WTC11 (cell line): ENCODE measurements around the gene GARIN3. TPM values are rescaled to one million over a fixed set of nuclear protein-coding genes. Genes with fewer than 3 reads are reported as not detected.

Source experiments
- ATAC-seq: fragments of 200-7000 bp; cut with Tn5 transposase; 2 replicates; pipeline ENCODE4 v1.10.0; 2021; ENCODE audit warnings: mild to moderate bottlenecking, moderate library complexity
- CTCF ChIA-PET: fragments of 300-600 bp; sonication (Branson Sonifier 250); formaldehyde crosslinking; loops from one replicate; lab custom pipeline; 2021; ENCODE audit warnings: antibody characterized with exemption; lab: Charles Lee
- POLR2A ChIA-PET: fragments of 350-600 bp; sonication (Branson Sonifier 250); formaldehyde crosslinking; loops from one replicate; lab custom pipeline; 2021; ENCODE audit warnings: antibody characterized with exemption; lab: Charles Lee
- DNase-seq: peaks from one replicate; pipeline ENCODE4 v3.0.0; 2021; ENCODE audit warnings: low spot score
- H3K27ac Mint-ChIP-seq: 2 replicates; pipeline ENCODE4 v1.8.0; 2021; ENCODE audit warnings: mixed read lengths
- H3K27me3 Mint-ChIP-seq: 2 replicates; pipeline ENCODE4 v1.8.0; 2021; ENCODE audit warnings: low read depth, mild to moderate bottlenecking, moderate library complexity, mixed read lengths
- H3K36me3 Mint-ChIP-seq: 2 replicates; pipeline ENCODE4 v1.8.0; 2021; ENCODE audit warnings: mixed read lengths
- H3K4me1 Mint-ChIP-seq: 2 replicates; pipeline ENCODE4 v1.8.0; 2022; ENCODE audit warnings: mixed read lengths
- H3K4me3 Mint-ChIP-seq: 2 replicates; pipeline ENCODE4 v1.8.0; 2021; ENCODE audit warnings: mild to moderate bottlenecking, moderate library complexity, mixed read lengths
- H3K9me3 Mint-ChIP-seq: 2 replicates; pipeline ENCODE4 v1.8.0; 2021; ENCODE audit warnings: mixed read lengths
- CREB1 ChIP-seq: sonication (generic); formaldehyde crosslinking; IDR thresholded peaks from 2 replicates; pipeline ENCODE4 v1.8.0; 2023; ENCODE audit warnings: mild to moderate bottlenecking, missing genetic modification reagents
- E2F1 ChIP-seq: sonication (generic); formaldehyde crosslinking; IDR thresholded peaks from 2 replicates; pipeline ENCODE4 v1.8.0; 2022; ENCODE audit warnings: mild to moderate bottlenecking, missing genetic modification reagents
- EMX1 ChIP-seq: fragments of 250-450 bp; sonication (Bioruptor Pico); IDR thresholded peaks from 2 replicates; pipeline ENCODE4 v1.8.0; 2021; ENCODE audit warnings: mild to moderate bottlenecking
- FOXJ3 ChIP-seq: sonication (generic); formaldehyde crosslinking; IDR thresholded peaks from 2 replicates; pipeline ENCODE4 v1.9.0; 2021; ENCODE audit warnings: missing genetic modification reagents, mild to moderate bottlenecking, borderline replicate concordance
- GRHL2 ChIP-seq: fragments of 250-450 bp; sonication (Bioruptor Pico); IDR thresholded peaks from 2 replicates; pipeline ENCODE4 v1.8.0; 2022; ENCODE audit warnings: mild to moderate bottlenecking, moderate library complexity; ENCODE audit not compliant: insufficient replicate concordance, severe bottlenecking
- OVOL2 ChIP-seq: fragments of 250-450 bp; sonication (Bioruptor Pico); IDR thresholded peaks from 2 replicates; pipeline ENCODE4 v1.9.0; 2021; ENCODE audit warnings: mild to moderate bottlenecking, borderline replicate concordance
- TCF7 ChIP-seq: sonication (generic); formaldehyde crosslinking; IDR thresholded peaks from 2 replicates; pipeline ENCODE4 v1.8.0; 2022; ENCODE audit warnings: mild to moderate bottlenecking, low read depth, missing genetic modification reagents, moderate library complexity
- TEAD4 ChIP-seq: sonication (generic); formaldehyde crosslinking; IDR thresholded peaks from 2 replicates; pipeline ENCODE4 v1.8.0; 2022; ENCODE audit warnings: mild to moderate bottlenecking, missing genetic modification reagents
- TP53 ChIP-seq: sonication (generic); formaldehyde crosslinking; IDR thresholded peaks from 2 replicates; pipeline ENCODE4 v1.8.1; 2023; ENCODE audit warnings: mild to moderate bottlenecking, missing genetic modification reagents
- USF1 ChIP-seq: sonication (generic); formaldehyde crosslinking; IDR thresholded peaks from 2 replicates; pipeline ENCODE4 v1.8.0; 2022; ENCODE audit warnings: mild to moderate bottlenecking, missing genetic modification reagents
- USF2 ChIP-seq: sonication (generic); formaldehyde crosslinking; IDR thresholded peaks from 2 replicates; pipeline ENCODE4 v1.8.1; 2023; ENCODE audit warnings: mild to moderate bottlenecking, missing genetic modification reagents, moderate library complexity
- ZBTB43 ChIP-seq: sonication (generic); formaldehyde crosslinking; IDR thresholded peaks from 2 replicates; pipeline ENCODE4 v1.8.1; 2023; ENCODE audit warnings: mild to moderate bottlenecking, missing genetic modification reagents
- ZNF138 ChIP-seq: sonication (generic); formaldehyde crosslinking; conservative IDR thresholded peaks from 2 replicates; pipeline ENCODE4 v1.8.1; 2022; ENCODE audit warnings: mild to moderate bottlenecking, moderate library complexity, missing genetic modification reagents
- ZNF425 ChIP-seq: fragments of 250-450 bp; sonication (Bioruptor Pico); conservative IDR thresholded peaks from 2 replicates; pipeline ENCODE4 v1.9.0; 2021; ENCODE audit warnings: mild to moderate bottlenecking
- ZNF532 ChIP-seq: fragments of 250-450 bp; sonication (Bioruptor Pico); IDR thresholded peaks from 2 replicates; pipeline ENCODE4 v1.9.0; 2021; ENCODE audit warnings: mild to moderate bottlenecking, borderline replicate concordance
- total RNA-seq: library from RNA; stranded (reverse); gene quantifications from 3 replicates; pipeline ENCODE4 v1.2.3, GENCODE V29; 2021

Gene GARIN3
- total RNA-seq, 1 experiment from 2014 or later: not detected

- H3K4me1 Mint-ChIP-seq: no peaks in the 10 kb centered on the region
- ATAC-seq (no peak), DNase-seq (no peak)
- no peak overlapping the region for H3K27ac Mint-ChIP-seq
- ChIA-PET CTCF (interaction anchor here (1.6 kb wide), 1 partner anchor 14 kb away, joined by 5 read pairs; no protein-coding TSS in a partner anchor), POLR2A (no interaction called here)
- no peak for TF ChIP-seq TEAD4 (CRISPR knock-in tag)
- no peak for TF ChIP-seq TCF7 (CRISPR knock-in tag)
- TF ChIP-seq ZBTB43 (CRISPR knock-in tag): no peak
- TF ChIP-seq ZNF138: no peak
- TF ChIP-seq FOXJ3 (CRISPR knock-in tag): no peak
- TF ChIP-seq ZNF532 (CRISPR knock-in tag): no peak
- TF ChIP-seq OVOL2 (CRISPR knock-in tag): no peak
- TF ChIP-seq GRHL2 (CRISPR knock-in tag): no peak
- TF ChIP-seq USF1 (CRISPR knock-in tag): no peak
- no peak for TF ChIP-seq ZNF425
- no peak for TF ChIP-seq CREB1 (CRISPR knock-in tag)
- no peak for TF ChIP-seq EMX1
- TF ChIP-seq TP53: no peak
- TF ChIP-seq, all 79 proteins: peak for 0
- Mint-ChIP-seq H3K9me3 (no peaks in the 10 kb centered on the region), H3K27me3 (no peaks in the 10 kb centered on the region), H3K4me3 (no peak overlapping the region), H3K36me3 (no peaks in the 10 kb centered on the region)
Measured at GRCh38 chr5:157162919-157163510, 3.0 kb downstream of the GARIN3 start.

GRCh38 chr5:157161996-157162395 is 4.1 kb downstream of the GARIN3 start:
- H3K9me3 Mint-ChIP-seq: no peaks in the 10 kb centered on the region
- no peak overlapping the region for H3K4me3 Mint-ChIP-seq
- no peak for ATAC-seq
- H3K36me3 Mint-ChIP-seq: no peaks in the 10 kb centered on the region
- TF ChIP-seq FOXJ3 (CRISPR knock-in tag): no peak
- TF ChIP-seq E2F1 (CRISPR knock-in tag): no peak
- no peak for TF ChIP-seq USF2
- no peak for TF ChIP-seq EMX1
- TF ChIP-seq, all 79 proteins: peak for 0
- DNase-seq: no peak
- Mint-ChIP-seq H3K27me3 (no peaks in the 10 kb centered on the region), H3K4me1 (no peaks in the 10 kb centered on the region), H3K27ac (no peak overlapping the region)
- CTCF ChIA-PET: interaction anchor here (1.6 kb wide), 1 partner anchor 13 kb away, joined by 5 read pairs; no protein-coding TSS in a partner anchor
- POLR2A ChIA-PET: no interaction called here
